ENCODE data around the gene GDA. TPM values are rescaled to one million over a fixed set of nuclear protein-coding genes. Genes with fewer than 3 reads are reported as not detected.

GDA gene
- total and polyA plus RNA-seq, 10 donors = 0.02 to 0.19 (median 0.05) TPM; not detected in 6

GRCh38 chr9:72220589-72220988 lies 71.3 kb downstream of the GDA start:
- Histone ChIP-seq H3K4me1 (no peaks in the 10 kb centered on the region), H3K27ac (no peak overlapping the region), H3K27me3 (replicated peaks in 1 of 7) (peaks cover 0 to 14% (median 0%) of the 10 kb centered on the region in 7 donors), H3K36me3 (no peaks in the 10 kb centered on the region), H3K4me3 (no peak overlapping the region), H3K9me3 (no peaks in the 10 kb centered on the region)
- TF ChIP-seq POLR2A (IDR thresholded peaks at IDR 0.05) = no peak
- intact Hi-C loops (cut with DNase I; ENCODE audit: low total_unique reads) = no loop called here
- 58 to 83% (median 73%) methylated on average over 1 of the region's 1 CpG for WGBS, 5 donors
- DNase-seq = no peak

DNA sequence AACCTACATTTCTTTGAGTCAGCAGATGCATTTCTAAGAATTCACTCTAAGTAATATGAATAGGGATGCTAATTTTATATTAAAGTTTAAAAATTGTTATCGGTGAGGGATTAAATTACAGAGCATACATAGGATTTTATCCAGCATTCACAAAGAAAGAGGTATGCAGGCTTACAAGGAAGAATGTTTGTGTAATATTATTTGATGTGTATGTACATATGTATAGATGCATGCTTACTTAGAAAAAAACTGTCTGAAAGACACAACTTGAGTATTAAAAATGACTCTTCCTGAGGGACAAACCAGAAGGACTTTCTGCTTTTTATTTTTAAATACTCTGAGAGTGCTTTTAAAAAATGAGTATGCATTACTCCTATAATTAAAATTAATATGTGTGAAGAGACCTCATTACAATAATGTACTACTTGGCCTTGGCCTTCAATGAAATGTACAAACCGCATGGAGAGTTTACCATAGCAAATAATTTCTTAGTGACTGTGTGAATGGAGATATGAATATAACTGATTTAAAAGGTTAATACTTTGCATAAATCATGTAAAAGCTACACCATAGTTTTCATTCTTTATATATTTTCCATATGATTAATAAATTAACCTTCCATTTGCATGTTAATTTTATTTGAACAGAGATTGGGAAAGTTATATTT lies 77.0 kb downstream of the GDA start:
- no peaks in the 10 kb centered on the region for H3K4me1 ChIP-seq
- H3K27me3 ChIP-seq (replicated peaks in 1 of 7) = peaks cover 0 to 14% (median 0%) of the 10 kb centered on the region in 7 donors
- no peak overlapping the region for H3K4me3 ChIP-seq
- no peaks in the 10 kb centered on the region for H3K36me3 ChIP-seq
- H3K9me3 ChIP-seq = no peaks in the 10 kb centered on the region
- no peak for TF ChIP-seq CTCF (IDR thresholded peaks at IDR 0.05 in 8 of 11, conservative IDR thresholded peaks at IDR 0.05 in 3 of 11)
- no peak for TF ChIP-seq POLR2AphosphoS5 (IDR thresholded peaks at IDR 0.05)
- no peak for TF ChIP-seq POLR2A (IDR thresholded peaks at IDR 0.05)
- H3K27ac ChIP-seq = no peak overlapping the region
- whole genome bisulfite sequencing, 5 donors = 87 to 93% (median 91%) methylated on average over 2 of the region's 2 CpGs
- DNase-seq = no peak
- intact Hi-C loops (cut with DNase I; ENCODE audit: low total_unique reads) = no loop called here

GRCh38 chr9:72228282-72228681 lies 79.0 kb downstream of the GDA start:
- DNase-seq = no peak
- Histone ChIP-seq H3K4me1 (no peaks in the 10 kb centered on the region), H3K9me3 (no peaks in the 10 kb centered on the region), H3K27me3 (replicated peaks in 1 of 7) (peaks cover 0 to 6% (median 0%) of the 10 kb centered on the region in 7 donors), H3K36me3 (no peaks in the 10 kb centered on the region), H3K4me3 (no peak overlapping the region), H3K27ac (no peak overlapping the region)
- intact Hi-C loops (cut with DNase I; ENCODE audit: low total_unique reads) = no loop called here
- 79 to 91% (median 86%) methylated on average over 3 of the region's 3 CpGs for WGBS, 5 donors
- TF ChIP-seq POLR2AphosphoS5 (IDR thresholded peaks at IDR 0.05) = no peak
- TF ChIP-seq POLR2A (IDR thresholded peaks at IDR 0.05) = no peak
- no peak for TF ChIP-seq CTCF (IDR thresholded peaks at IDR 0.05 in 8 of 11, conservative IDR thresholded peaks at IDR 0.05 in 3 of 11)

GRCh38 chr9:72232778-72233177 lies 83.5 kb downstream of the GDA start:
- no peak for DNase-seq
- H3K27ac ChIP-seq = no peak overlapping the region
- no peaks in the 10 kb centered on the region for H3K27me3 ChIP-seq (replicated peaks in 1 of 7)
- H3K36me3 ChIP-seq = no peaks in the 10 kb centered on the region
- no peaks in the 10 kb centered on the region for H3K9me3 ChIP-seq
- intact Hi-C loops (cut with DNase I; ENCODE audit: low total_unique reads) = no loop called here
- TF ChIP-seq POLR2AphosphoS5 (IDR thresholded peaks at IDR 0.05) (no peak), CTCF (IDR thresholded peaks at IDR 0.05 in 8 of 11, conservative IDR thresholded peaks at IDR 0.05 in 3 of 11) (no peak), POLR2A (IDR thresholded peaks at IDR 0.05) (no peak)
- WGBS, 5 donors = 74 to 87% (median 76%) methylated on average over 3 of the region's 3 CpGs
- H3K4me3 ChIP-seq = no peak overlapping the region
- H3K4me1 ChIP-seq = no peaks in the 10 kb centered on the region
